Liver (tissue), 5 donors: ENCODE measurements around the gene CCDC77. TPM values are rescaled to one million over a fixed set of nuclear protein-coding genes. Genes with fewer than 3 reads are reported as not detected.

Source experiments
- GABPA ChIP-seq, 2 donors: IDR thresholded peaks in 1 of 2; conservative IDR thresholded peaks in 1 of 2; 2 replicates each; pipeline ENCODE4 v1.6.1; 2016; ENCODE audit warnings: antibody characterized with exemption in 2 of 2, mild to moderate bottlenecking in 1 of 2, moderate library complexity in 1 of 2
- NR2F2 ChIP-seq: IDR thresholded peaks from 2 replicates; pipeline ENCODE4 v1.6.1; 2016; ENCODE audit warnings: antibody characterized with exemption
- polyA plus RNA-seq, 2 donors: library from polyadenylated mRNA; stranded (reverse) in 1 of 2; unstranded in 1 of 2; fragments of 200-250 nt in 1 of 2; fragments of >200 nt in 1 of 2; fragmentation: Nextera tagmentation in 1 of 2; extraction: Ambion mirVana in 1 of 2; gene quantifications; one replicate each; pipeline versions ENCODE4 v1.2.1 to v1.2.3, GENCODE V29; 2013 to 2015
- total RNA-seq, 2 donors: library from RNA; depleted of rRNA; stranded (reverse); fragments of >200 nt; gene quantifications; one replicate each; pipeline ENCODE4 v1.2.3, GENCODE V29; 2014
- TF ChIP-seq, protein P1 (sequence below): IDR thresholded peaks from 2 replicates; pipeline ENCODE4 v1.6.1; 2016; ENCODE audit warnings: antibody characterized with exemption
- TF ChIP-seq, protein P2 (sequence below): fragments of 150-350 bp; IDR thresholded peaks from 2 replicates; pipeline ENCODE4 v1.5.1; 2017; ENCODE audit warnings: improper control_type of control experiment, low read depth, low read length; ENCODE audit not compliant: missing input control
- donor health status: healthy.
- donor health status: healthy.
- donor health status: healthy.

Gene CCDC77
- total and polyA plus RNA-seq, 4 donors, result 1.2 to 4.2 (median 2.7) TPM

DNA sequence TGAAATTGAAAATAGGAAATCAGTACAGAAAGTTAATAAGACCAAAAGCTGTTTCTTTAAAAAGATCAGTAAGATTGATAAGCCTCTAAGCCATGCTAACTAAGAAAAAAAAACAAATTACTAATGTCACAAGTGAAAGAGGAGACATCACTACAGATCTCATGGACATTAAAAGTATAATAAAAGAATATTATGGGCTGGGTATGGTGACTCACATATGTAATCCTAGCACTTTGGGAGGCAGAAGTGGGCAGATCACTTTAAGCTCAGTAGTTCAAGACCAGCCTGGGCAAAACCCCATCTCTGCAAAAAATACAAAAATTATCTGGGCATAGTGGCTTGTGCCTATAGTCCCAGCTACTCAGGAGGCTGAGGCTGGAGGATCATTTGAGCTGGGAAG lies 88.8 kb downstream of the CCDC77 start (continued):
- TF ChIP-seq, protein P1, sequence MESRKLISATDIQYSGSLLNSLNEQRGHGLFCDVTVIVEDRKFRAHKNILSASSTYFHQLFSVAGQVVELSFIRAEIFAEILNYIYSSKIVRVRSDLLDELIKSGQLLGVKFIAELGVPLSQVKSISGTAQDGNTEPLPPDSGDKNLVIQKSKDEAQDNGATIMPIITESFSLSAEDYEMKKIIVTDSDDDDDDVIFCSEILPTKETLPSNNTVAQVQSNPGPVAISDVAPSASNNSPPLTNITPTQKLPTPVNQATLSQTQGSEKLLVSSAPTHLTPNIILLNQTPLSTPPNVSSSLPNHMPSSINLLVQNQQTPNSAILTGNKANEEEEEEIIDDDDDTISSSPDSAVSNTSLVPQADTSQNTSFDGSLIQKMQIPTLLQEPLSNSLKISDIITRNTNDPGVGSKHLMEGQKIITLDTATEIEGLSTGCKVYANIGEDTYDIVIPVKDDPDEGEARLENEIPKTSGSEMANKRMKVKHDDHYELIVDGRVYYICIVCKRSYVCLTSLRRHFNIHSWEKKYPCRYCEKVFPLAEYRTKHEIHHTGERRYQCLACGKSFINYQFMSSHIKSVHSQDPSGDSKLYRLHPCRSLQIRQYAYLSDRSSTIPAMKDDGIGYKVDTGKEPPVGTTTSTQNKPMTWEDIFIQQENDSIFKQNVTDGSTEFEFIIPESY, result no peak
- TF ChIP-seq, protein P2, sequence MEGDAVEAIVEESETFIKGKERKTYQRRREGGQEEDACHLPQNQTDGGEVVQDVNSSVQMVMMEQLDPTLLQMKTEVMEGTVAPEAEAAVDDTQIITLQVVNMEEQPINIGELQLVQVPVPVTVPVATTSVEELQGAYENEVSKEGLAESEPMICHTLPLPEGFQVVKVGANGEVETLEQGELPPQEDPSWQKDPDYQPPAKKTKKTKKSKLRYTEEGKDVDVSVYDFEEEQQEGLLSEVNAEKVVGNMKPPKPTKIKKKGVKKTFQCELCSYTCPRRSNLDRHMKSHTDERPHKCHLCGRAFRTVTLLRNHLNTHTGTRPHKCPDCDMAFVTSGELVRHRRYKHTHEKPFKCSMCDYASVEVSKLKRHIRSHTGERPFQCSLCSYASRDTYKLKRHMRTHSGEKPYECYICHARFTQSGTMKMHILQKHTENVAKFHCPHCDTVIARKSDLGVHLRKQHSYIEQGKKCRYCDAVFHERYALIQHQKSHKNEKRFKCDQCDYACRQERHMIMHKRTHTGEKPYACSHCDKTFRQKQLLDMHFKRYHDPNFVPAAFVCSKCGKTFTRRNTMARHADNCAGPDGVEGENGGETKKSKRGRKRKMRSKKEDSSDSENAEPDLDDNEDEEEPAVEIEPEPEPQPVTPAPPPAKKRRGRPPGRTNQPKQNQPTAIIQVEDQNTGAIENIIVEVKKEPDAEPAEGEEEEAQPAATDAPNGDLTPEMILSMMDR, result no peak
- TF ChIP-seq NR2F2 (no peak), GABPA (IDR thresholded peaks at IDR 0.05 in 1 of 2, conservative IDR thresholded peaks at IDR 0.05 in 1 of 2) (no peak)

Other genes with a start within 250 kb of the CCDC77 start
- 10 to 100 TPM; 27.1 to 30.3 TPM for gene SLC6A12, start 187.5 kb upstream of the CCDC77 start, total RNA-seq
- 10 to 100 TPM; 18.2 to 19.3 TPM for gene SLC6A12, start 187.5 kb upstream of the CCDC77 start, polyA plus RNA-seq
- gene SLC6A13, start 138.8 kb upstream of the CCDC77 start, total RNA-seq, result 10 to 100 TPM in 1 of 2 donors, under 1 TPM in 1; 0.23 to 12.0 TPM
- 1 to 10 TPM; 5.4 to 9.5 TPM for gene SLC6A13, start 138.8 kb upstream of the CCDC77 start, polyA plus RNA-seq
- 10 to 100 TPM; 26.5 to 33.7 TPM for gene KDM5A, start 12.3 kb upstream of the CCDC77 start, total RNA-seq
- 10 to 100 TPM in 1 of 2 donors, 1 to 10 TPM in 1; 7.2 to 20.7 TPM for gene KDM5A, start 12.3 kb upstream of the CCDC77 start, polyA plus RNA-seq
- gene B4GALNT3, start 58.3 kb downstream of the CCDC77 start, total RNA-seq, result under 1 TPM; 0.09 to 0.25 TPM
- under 1 TPM in 1 of 2 donors, not detected in 1; 0.14 TPM for gene B4GALNT3, start 58.3 kb downstream of the CCDC77 start, polyA plus RNA-seq